ENCODE results near the gene POLRMT.

The POLRMT gene

GRCh38 chr19:590750-591098, 42.6 kb downstream of the POLRMT start:
- CTCF ChIA-PET, result no interaction called here
- H3K27ac ChIP-seq (ENCODE audit: extremely low read depth, low read depth, low read length), result no peak overlapping the region; the same call in 1 of the 2 replicates
- no peaks in the 10 kb centered on the region for H3K9me3 ChIP-seq (ENCODE audit: control insufficient read depth, insufficient read depth, low read depth, low read length)
- H3K4me1 ChIP-seq (ENCODE audit: control insufficient read depth, insufficient read depth, low read length), result peaks cover 7% of the 10 kb centered on the region; the same call in 1 of the 2 replicates
- peak overlapping the region; percentile 24 for H3K4me3 ChIP-seq (ENCODE audit: low read depth, low read length)
- H3K36me3 ChIP-seq (ENCODE audit: control insufficient read depth in 2 of 2, insufficient read depth in 1 of 2, low read length in 2 of 2), result no peaks in the 10 kb centered on the region
- TF ChIP-seq KLF8 (tag by site-specific recombination; IDR thresholded peaks at IDR 0.05), result 0 out of 2 replicates have a peak, but pooled peaks have one; percentile 21
- TF ChIP-seq ZNF776 (tag by site-specific recombination; IDR thresholded peaks at IDR 0.05; ENCODE audit: borderline replicate concordance), result no peak
- POLR2A ChIA-PET, result no interaction called here

- H3K27ac ChIP-seq (ENCODE audit: extremely low read depth, low read depth, low read length), result no peak overlapping the region; the same call in 1 of the 2 replicates
- CTCF ChIA-PET, result no interaction called here
- no peaks in the 10 kb centered on the region for H3K36me3 ChIP-seq (ENCODE audit: control insufficient read depth in 2 of 2, insufficient read depth in 1 of 2, low read length in 2 of 2)
- POLR2A ChIA-PET, result no interaction called here
- H3K4me1 ChIP-seq (ENCODE audit: control insufficient read depth, insufficient read depth, low read length), result peaks cover 7% of the 10 kb centered on the region; the same call in 1 of the 2 replicates
- no peaks in the 10 kb centered on the region for H3K9me3 ChIP-seq (ENCODE audit: control insufficient read depth, insufficient read depth, low read depth, low read length)
- TF ChIP-seq ZBTB26 (tag by site-specific recombination; optimal IDR thresholded peaks at IDR 0.05) (peak; percentile 51), SCRT2 (tag by site-specific recombination; IDR thresholded peaks at IDR 0.05) (peak; percentile 36; the same call in 1 of the 2 replicates), TCF7L2 (IDR thresholded peaks at IDR 0.05; ENCODE audit: borderline replicate concordance, low read depth, low read length) (no peak), SP2 (tag by site-specific recombination; IDR thresholded peaks at IDR 0.05) (peak; percentile 59)
- peak overlapping the region; percentile 24 for H3K4me3 ChIP-seq (ENCODE audit: low read depth, low read length)
These were observed 43.0 kb downstream of the POLRMT start for GRCh38 chr19:590396-590745.

DNA sequence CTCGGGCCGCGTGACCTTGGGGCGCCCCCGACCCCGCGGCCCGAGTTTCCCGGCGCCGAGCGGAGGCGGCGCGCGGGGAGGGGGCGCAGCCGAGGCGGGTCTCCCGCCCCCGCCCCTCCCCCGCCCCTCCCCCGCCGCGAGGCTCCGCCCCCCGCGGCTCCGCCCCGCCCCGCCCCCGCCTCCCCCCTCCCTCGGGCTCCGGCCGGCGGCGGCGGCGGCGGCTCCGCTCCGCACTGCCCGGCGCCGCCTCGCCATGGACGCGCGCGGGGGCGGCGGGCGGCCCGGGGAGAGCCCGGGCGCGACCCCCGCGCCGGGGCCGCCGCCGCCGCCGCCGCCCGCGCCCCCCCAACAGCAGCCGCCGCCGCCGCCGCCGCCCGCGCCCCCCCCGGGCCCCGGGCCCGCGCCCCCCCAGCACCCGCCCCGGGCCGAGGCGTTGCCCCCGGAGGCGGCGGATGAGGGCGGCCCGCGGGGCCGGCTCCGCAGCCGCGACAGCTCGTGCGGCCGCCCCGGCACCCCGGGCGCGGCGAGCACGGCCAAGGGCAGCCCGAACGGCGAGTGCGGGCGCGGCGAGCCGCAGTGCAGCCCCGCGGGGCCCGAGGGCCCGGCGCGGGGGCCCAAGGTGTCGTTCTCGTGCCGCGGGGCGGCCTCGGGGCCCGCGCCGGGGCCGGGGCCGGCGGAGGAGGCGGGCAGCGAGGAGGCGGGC, 43.5 kb downstream of the POLRMT start, which contains the start of gene HCN2:
Gene HCN2, plus strand, starts transcription at position 189 of the 703 bp plus-strand sequence. Its CDS starts 65 bp downstream, at position 254.
- no peaks in the 10 kb centered on the region for H3K9me3 ChIP-seq (ENCODE audit: control insufficient read depth, insufficient read depth, low read depth, low read length)
- TF ChIP-seq TRIM28 (IDR thresholded peaks at IDR 0.05; ENCODE audit: borderline replicate concordance, low read length) (no peak), ZNF24 (tag by site-specific recombination; IDR thresholded peaks at IDR 0.05) (no peak), ZNF596 (tag by site-specific recombination; IDR thresholded peaks at IDR 0.05) (no peak), ZFP3 (tag by site-specific recombination; IDR thresholded peaks at IDR 0.05; ENCODE audit: low read depth) (no peak), ZBTB7A (tag by site-specific recombination; IDR thresholded peaks at IDR 0.05; ENCODE audit: low read depth) (no peak), GFI1B (tag by site-specific recombination; IDR thresholded peaks at IDR 0.05) (no peak), ZNF140 (tag by site-specific recombination; IDR thresholded peaks at IDR 0.05) (no peak)
- TF ChIP-seq, protein P1, sequence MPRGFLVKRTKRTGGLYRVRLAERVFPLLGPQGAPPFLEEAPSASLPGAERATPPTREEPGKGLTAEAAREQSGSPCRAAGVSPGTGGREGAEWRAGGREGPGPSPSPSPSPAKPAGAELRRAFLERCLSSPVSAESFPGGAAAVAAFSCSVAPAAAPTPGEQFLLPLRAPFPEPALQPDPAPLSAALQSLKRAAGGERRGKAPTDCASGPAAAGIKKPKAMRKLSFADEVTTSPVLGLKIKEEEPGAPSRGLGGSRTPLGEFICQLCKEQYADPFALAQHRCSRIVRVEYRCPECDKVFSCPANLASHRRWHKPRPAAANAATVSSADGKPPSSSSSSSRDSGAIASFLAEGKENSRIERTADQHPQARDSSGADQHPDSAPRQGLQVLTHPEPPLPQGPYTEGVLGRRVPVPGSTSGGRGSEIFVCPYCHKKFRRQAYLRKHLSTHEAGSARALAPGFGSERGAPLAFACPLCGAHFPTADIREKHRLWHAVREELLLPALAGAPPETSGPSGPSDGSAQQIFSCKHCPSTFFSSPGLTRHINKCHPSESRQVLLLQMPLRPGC (tag by site-specific recombination; IDR thresholded peaks at IDR 0.05), result no peak
- ChIA-PET POLR2A (no interaction called here), CTCF (no interaction called here)
- H3K4me3 ChIP-seq (ENCODE audit: low read depth, low read length), result peak within 1 kb of the TSS; percentile 24
- peak within 1 kb of the TSS; percentile 35; the same call in 1 of the 2 replicates for H3K27ac ChIP-seq (ENCODE audit: extremely low read depth, low read depth, low read length)
- H3K4me1 ChIP-seq (ENCODE audit: control insufficient read depth, insufficient read depth, low read length), result peaks cover 7% of the 10 kb centered on the region; the same call in 1 of the 2 replicates
- H3K36me3 ChIP-seq (ENCODE audit: control insufficient read depth in 2 of 2, insufficient read depth in 1 of 2, low read length in 2 of 2), result no peaks in the 10 kb centered on the region
